ENCODE measurements around the gene PTPRB.
A peak's percentile ranks its signal among the peaks of the same experiment; 100 is the strongest.

PTPRB gene

GRCh38 chr12:70592664-70593063 is 44.6 kb downstream of the PTPRB start:
- no peak for DNase-seq (ENCODE audit: low read depth, low spot score)

GRCh38 chr12:70590549-70591226 is 46.5 kb downstream of the PTPRB start:
- no peak for DNase-seq (ENCODE audit: low read depth, low spot score)

- peak; percentile 60 for DNase-seq (ENCODE audit: low read depth, low spot score)
These were observed 47.2 kb downstream of the PTPRB start for GRCh38 chr12:70590051-70590450.

- no peak for DNase-seq (ENCODE audit: low read depth, low spot score)
These were observed 52.9 kb downstream of the PTPRB start for GRCh38 chr12:70584332-70584731.

- DNase-seq (ENCODE audit: low read depth, low spot score): no peak
These were observed 54.0 kb downstream of the PTPRB start for GRCh38 chr12:70583251-70583650.

GRCh38 chr12:70581208-70581607 is 56.0 kb downstream of the PTPRB start:
- no peak for DNase-seq (ENCODE audit: low read depth, low spot score)

GRCh38 chr12:70577283-70577634 is 60.0 kb downstream of the PTPRB start:
- DNase-seq (ENCODE audit: low read depth, low spot score): no peak

GRCh38 chr12:70576341-70577282 is 60.6 kb downstream of the PTPRB start:
- DNase-seq (ENCODE audit: low read depth, low spot score): peak; percentile 33

- no peak for DNase-seq (ENCODE audit: low read depth, low spot score)
These were observed 65.4 kb downstream of the PTPRB start for GRCh38 chr12:70571705-70572268.

- DNase-seq (ENCODE audit: low read depth, low spot score): no peak
These were observed 66.2 kb downstream of the PTPRB start for GRCh38 chr12:70571029-70571428.

- DNase-seq (ENCODE audit: low read depth, low spot score): no peak
These were observed 75.7 kb downstream of the PTPRB start for GRCh38 chr12:70561550-70561949.

GRCh38 chr12:70560671-70561070 is 76.6 kb downstream of the PTPRB start:
- no peak for DNase-seq (ENCODE audit: low read depth, low spot score)

- no peak for DNase-seq (ENCODE audit: low read depth, low spot score)
These were observed 77.8 kb downstream of the PTPRB start for GRCh38 chr12:70559390-70559789.

GRCh38 chr12:70557583-70558191 is 79.5 kb downstream of the PTPRB start:
- no peak for DNase-seq (ENCODE audit: low read depth, low spot score)

GRCh38 chr12:70556179-70556869 is 80.9 kb downstream of the PTPRB start:
- DNase-seq (ENCODE audit: low read depth, low spot score): no peak

- no peak for DNase-seq (ENCODE audit: low read depth, low spot score)
These were observed 82.1 kb downstream of the PTPRB start for GRCh38 chr12:70555081-70555480.

- no peak for DNase-seq (ENCODE audit: low read depth, low spot score)
These were observed 83.8 kb downstream of the PTPRB start for GRCh38 chr12:70553391-70553859.

GRCh38 chr12:70551731-70552130 is 85.5 kb downstream of the PTPRB start:
- DNase-seq (ENCODE audit: low read depth, low spot score): no peak

GRCh38 chr12:70550180-70550577 is 87.0 kb downstream of the PTPRB start:
- no peak for DNase-seq (ENCODE audit: low read depth, low spot score)

GRCh38 chr12:70549340-70550179 is 87.7 kb downstream of the PTPRB start:
- no peak for DNase-seq (ENCODE audit: low read depth, low spot score)

GRCh38 chr12:70543444-70543843 is 93.8 kb downstream of the PTPRB start:
- peak; percentile 51 for DNase-seq (ENCODE audit: low read depth, low spot score)

Data from smooth muscle cell of the brain vasculature (primary cell).